Parietal lobe (tissue), 1 donor: ENCODE results near the gene JUN. TPM values are rescaled to one million over a fixed set of nuclear protein-coding genes. Genes with fewer than 3 reads are reported as not detected.

Experiments used
- total RNA-seq: library from RNA; depleted of rRNA; stranded (reverse); fragments of >200 nt; gene quantifications from one replicate; pipeline ENCODE4 v1.2.3, GENCODE V29; 2014

JUN gene
- total RNA-seq: 51.0 TPM

DNA sequence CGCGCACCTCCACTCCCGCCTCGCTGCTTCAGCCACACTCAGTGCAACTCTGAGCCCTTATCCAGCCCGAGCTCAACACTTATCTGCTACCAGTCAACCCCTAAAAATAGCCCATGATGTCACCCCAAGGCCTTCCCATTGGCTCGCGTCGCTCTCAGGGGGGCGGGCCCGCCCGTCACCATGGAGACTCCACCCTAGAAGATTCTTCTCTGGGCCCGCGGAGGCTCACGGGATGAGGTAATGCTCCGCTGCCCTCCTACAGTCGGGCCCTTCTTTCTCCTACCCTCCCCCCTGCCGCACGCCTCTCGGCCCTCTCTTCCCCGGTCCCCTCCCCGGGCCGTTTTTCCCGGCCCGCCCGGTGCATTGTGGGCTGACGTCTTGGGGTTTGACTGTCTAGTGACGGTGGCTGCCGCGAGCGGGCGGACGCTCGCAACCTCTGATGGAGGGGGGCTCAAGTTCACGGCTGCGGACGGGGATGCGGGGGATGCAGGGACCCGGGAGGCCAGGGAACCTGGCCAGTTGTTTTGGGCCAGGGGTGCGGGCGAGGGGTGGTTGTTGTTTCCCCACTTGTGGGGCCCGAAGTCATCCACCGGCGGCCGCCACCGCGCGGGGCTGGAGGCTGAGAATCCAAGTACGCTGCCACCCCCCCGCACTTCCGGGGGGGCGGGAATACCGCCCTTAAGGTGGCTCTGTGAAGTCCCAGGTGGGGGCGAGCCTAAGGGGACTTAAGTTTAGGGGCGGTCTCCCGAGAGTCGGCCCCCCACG, at the start of gene JUN:
JUN (minus strand) TSS at position 55 of the 765 bp plus-strand sequence. CDS start 977 bp downstream, outside the sequence.

Other genes starting within 250 kb of the JUN start
- 22.2 TPM for gene OMA1, start 237.3 kb downstream of the JUN start, total RNA-seq
- gene TACSTD2, start 206.8 kb downstream of the JUN start, total RNA-seq: not detected
- 74.5 TPM for gene MYSM1, start 84.0 kb downstream of the JUN start, total RNA-seq